ENCODE data around the gene TARDBP. TPM values are rescaled to one million over a fixed set of nuclear protein-coding genes. Genes with fewer than 3 reads are reported as not detected.
"Not testable (repeated sequence)": the region's sequence is repeated elsewhere in the genome, so short reads cannot be mapped to it uniquely, and the experiment has no call there.

Gene TARDBP
- total and polyA plus RNA-seq, 8 donors, result 43.3 to 84.7 (median 53.7) TPM

- Histone ChIP-seq H3K27me3 (no peaks in the 10 kb centered on the region), H3K9me3 (no peaks in the 10 kb centered on the region), H3K27ac (peak overlapping the region in 2 of 4 donors; percentile 62 to 80), H3K36me3 (no peaks in the 10 kb centered on the region), H3K4me3 (no peak overlapping the region), H3K4me1 (peaks cover 0 to 9% (median 0%) of the 10 kb centered on the region in 3 donors)
- 69 to 70% methylated on average over 9 of the region's 9 CpGs for WGBS, 2 donors
- TF ChIP-seq, protein P1, sequence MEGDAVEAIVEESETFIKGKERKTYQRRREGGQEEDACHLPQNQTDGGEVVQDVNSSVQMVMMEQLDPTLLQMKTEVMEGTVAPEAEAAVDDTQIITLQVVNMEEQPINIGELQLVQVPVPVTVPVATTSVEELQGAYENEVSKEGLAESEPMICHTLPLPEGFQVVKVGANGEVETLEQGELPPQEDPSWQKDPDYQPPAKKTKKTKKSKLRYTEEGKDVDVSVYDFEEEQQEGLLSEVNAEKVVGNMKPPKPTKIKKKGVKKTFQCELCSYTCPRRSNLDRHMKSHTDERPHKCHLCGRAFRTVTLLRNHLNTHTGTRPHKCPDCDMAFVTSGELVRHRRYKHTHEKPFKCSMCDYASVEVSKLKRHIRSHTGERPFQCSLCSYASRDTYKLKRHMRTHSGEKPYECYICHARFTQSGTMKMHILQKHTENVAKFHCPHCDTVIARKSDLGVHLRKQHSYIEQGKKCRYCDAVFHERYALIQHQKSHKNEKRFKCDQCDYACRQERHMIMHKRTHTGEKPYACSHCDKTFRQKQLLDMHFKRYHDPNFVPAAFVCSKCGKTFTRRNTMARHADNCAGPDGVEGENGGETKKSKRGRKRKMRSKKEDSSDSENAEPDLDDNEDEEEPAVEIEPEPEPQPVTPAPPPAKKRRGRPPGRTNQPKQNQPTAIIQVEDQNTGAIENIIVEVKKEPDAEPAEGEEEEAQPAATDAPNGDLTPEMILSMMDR (IDR thresholded peaks at IDR 0.05), result no peak
- DNase-seq (no peak), FAIRE-seq (no peak), ATAC-seq (peak in 1 of 4 donors; percentile 14)
- intact Hi-C loops (cut with DNase I), result no loop called here
Measured at GRCh38 chr1:10980841-10981727, 31.4 kb upstream of the TARDBP start.

- Histone ChIP-seq H3K36me3 (no peaks in the 10 kb centered on the region), H3K4me1 (peaks cover 0 to 2% (median 0%) of the 10 kb centered on the region in 3 donors), H3K9me3 (no peaks in the 10 kb centered on the region), H3K27ac (peak overlapping the region in 1 of 4 donors; percentile 23), H3K4me3 (no peak overlapping the region), H3K27me3 (no peaks in the 10 kb centered on the region)
- intact Hi-C loops (cut with DNase I), result no loop called here
- 3 to 11% methylated on average over 7 of the region's 7 CpGs for WGBS, 2 donors
- TF ChIP-seq, protein P1 (IDR thresholded peaks at IDR 0.05), result no peak
- ATAC-seq, result peak; percentile 61 to 87 (median 78)
- peak in 2 of 6 donors; percentile 54 to 59 for DNase-seq
- no peak for FAIRE-seq
Measured at GRCh38 chr1:10986525-10986890, 25.9 kb upstream of the TARDBP start.

DNA sequence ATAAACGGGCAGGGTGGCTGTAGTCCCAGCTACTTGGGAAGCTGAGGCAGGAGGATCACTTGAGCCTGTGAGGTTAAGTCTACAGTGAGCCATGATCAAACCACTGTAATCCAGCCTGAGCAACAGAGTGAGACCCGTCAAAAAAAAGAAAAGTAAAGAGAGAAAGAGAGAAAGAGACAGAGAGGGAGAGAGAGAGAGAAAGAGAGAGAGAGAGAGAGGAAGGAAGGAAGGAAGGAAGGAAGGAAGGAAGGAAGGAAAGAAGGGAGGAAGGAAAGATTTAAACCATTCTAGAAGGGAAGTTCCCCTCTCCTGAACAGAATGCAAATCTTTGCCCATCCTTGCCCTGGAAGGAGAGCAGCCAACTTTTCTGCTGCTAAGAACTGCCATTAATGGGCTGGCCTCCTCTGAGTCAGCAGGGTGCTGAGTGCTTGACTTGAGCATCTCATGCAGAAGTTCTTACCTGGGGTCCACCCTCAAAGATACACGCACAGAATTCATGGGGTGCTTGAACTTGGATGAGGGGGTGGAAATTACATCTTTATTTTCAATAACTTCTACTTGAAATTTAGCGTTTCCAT lies 24.5 kb upstream of the TARDBP start:
- H3K4me1 ChIP-seq, result peaks cover 0 to 2% (median 0%) of the 10 kb centered on the region in 3 donors
- H3K27me3 ChIP-seq, result no peaks in the 10 kb centered on the region
- H3K4me3 ChIP-seq, result no peak overlapping the region
- intact Hi-C loops (cut with DNase I), result no loop called here
- no peaks in the 10 kb centered on the region for H3K36me3 ChIP-seq
- ATAC-seq, result no peak
- no peaks in the 10 kb centered on the region for H3K9me3 ChIP-seq
- 80 to 84% methylated on average over 4 of the region's 4 CpGs for WGBS, 2 donors
- TF ChIP-seq, protein P1 (IDR thresholded peaks at IDR 0.05), result no peak
- no peak overlapping the region for H3K27ac ChIP-seq
- no peak for FAIRE-seq
- no peak for DNase-seq

- H3K4me3 ChIP-seq, result no peak overlapping the region
- TF ChIP-seq, protein P1 (IDR thresholded peaks at IDR 0.05), result no peak
- intact Hi-C loops (cut with DNase I), result no loop called here
- DNase-seq (no peak), FAIRE-seq (no peak), ATAC-seq (no peak)
- H3K36me3 ChIP-seq, result no peaks in the 10 kb centered on the region
- H3K27ac ChIP-seq, result no peak overlapping the region
- H3K27me3 ChIP-seq, result no peaks in the 10 kb centered on the region
- WGBS, 2 donors, result 77 to 78% methylated on average over 5 of the region's 5 CpGs
- peaks cover 0 to 2% (median 0%) of the 10 kb centered on the region in 3 donors for H3K4me1 ChIP-seq
- no peaks in the 10 kb centered on the region for H3K9me3 ChIP-seq
Measured at GRCh38 chr1:10989095-10989494, 23.4 kb upstream of the TARDBP start.

DNA sequence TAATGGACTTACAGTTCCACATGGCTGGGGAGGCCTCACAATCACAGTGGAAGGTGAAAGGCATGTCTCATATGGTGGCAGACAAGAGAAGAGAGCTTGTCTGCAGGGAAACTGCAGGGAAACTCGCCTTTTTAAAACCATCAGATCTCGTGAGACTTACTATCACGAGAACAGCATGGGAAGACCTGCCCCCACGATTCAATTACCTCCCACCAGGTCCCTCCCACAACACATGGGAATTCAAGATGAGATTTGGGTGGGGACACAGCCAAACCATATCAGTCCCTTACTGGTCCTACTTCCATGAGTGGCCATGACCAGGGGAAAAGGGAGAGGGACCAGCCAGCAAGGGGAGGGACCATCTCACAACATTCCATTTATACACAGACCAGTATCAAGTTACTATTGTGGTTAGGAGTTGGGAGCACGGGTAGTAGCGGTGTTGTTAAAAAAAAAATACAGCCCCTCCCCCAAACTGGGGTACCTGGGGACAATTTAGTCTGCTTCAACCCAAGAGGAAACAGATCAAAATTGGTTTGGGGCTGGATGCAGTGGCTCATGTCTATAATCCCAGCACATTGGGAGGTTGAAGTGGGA lies 22.4 kb upstream of the TARDBP start:
- H3K9me3 ChIP-seq; H3K27ac ChIP-seq; H3K36me3 ChIP-seq; H3K4me1 ChIP-seq; ATAC-seq; H3K27me3 ChIP-seq; FAIRE-seq; intact Hi-C loops (cut with DNase I); DNase-seq; H3K4me3 ChIP-seq: not testable (repeated sequence)
- WGBS, 2 donors, result 90 to 93% methylated on average over 6 of the region's 6 CpGs

All from pancreas (tissue), 10 donors.